ENCODE measurements around the gene STRAP. TPM values are rescaled to one million over a fixed set of nuclear protein-coding genes. Genes with fewer than 3 reads are reported as not detected.
A peak's percentile ranks its signal among the peaks of the same experiment; 100 is the strongest.

The STRAP gene
- total and polyA plus RNA-seq, 5 donors = 102 to 127 (median 109) TPM

DNA sequence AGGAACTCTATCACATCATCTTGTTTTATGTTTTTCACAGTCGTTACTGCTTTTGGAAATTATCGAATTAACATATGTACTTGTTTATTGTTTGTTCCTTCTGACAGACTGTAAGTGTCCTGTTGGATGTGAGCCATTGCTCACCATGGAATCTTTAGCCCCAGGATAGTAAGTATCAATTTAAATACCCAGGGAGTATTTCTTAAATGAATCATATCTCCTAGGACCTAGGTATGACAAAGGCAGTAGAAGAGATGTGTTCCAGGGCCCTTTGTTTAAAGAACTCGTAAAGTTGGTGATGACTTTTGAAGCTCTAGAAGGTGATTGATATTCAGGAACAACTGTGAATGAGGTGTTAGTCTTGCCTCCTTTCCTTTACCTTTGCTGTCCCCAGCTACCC is 30.3 kb upstream of the STRAP start:
- DNase-seq (no peak), ATAC-seq (no peak)
- 77% methylated on average over 3 of the region's 3 CpGs for WGBS
- Histone ChIP-seq H3K4me3 (ENCODE audit: low read length) (no peak overlapping the region), H3K4me1 (ENCODE audit: control insufficient read depth, insufficient read depth, low read length) (no peaks in the 10 kb centered on the region), H3K27me3 (ENCODE audit: control insufficient read depth, insufficient read depth) (no peaks in the 10 kb centered on the region), H3K9me3 (ENCODE audit: control insufficient read depth, low read length) (no peaks in the 10 kb centered on the region), H3K27ac (ENCODE audit: low read length) (no peak overlapping the region)
- intact Hi-C loops (cut with DNase I) = loop anchor here in 2 of 4 donors (5.0 to 10.0 kb wide), 2 partner anchors 65 to 577 kb away; partner anchors contain the start of gene EPS8 (in 1 of the 2)

DNA sequence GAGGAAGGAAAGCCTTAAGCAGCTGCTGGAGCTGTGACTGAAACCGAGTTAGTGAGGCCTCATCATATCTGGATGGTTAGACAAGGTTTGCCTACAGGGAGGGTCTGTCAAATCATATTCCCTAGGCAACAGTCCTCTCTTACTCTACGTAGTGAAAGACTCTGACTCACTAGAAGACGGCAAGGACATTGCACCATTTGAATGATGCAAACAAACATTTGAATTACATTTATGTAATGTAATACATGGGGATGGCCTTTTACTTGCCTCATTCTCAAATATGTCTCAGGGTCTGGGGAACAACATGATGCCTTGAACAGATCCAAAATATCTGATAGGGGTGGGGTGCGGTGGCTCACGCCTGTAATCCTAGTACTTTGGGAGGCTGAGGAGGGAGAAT is 29.8 kb upstream of the STRAP start:
- no peak overlapping the region for H3K27ac ChIP-seq (ENCODE audit: low read length)
- no peaks in the 10 kb centered on the region for H3K27me3 ChIP-seq (ENCODE audit: control insufficient read depth, insufficient read depth)
- H3K4me3 ChIP-seq (ENCODE audit: low read length) = no peak overlapping the region
- 86% methylated on average over 5 of the region's 5 CpGs for WGBS
- no peaks in the 10 kb centered on the region for H3K9me3 ChIP-seq (ENCODE audit: control insufficient read depth, low read length)
- DNase-seq = no peak
- H3K4me1 ChIP-seq (ENCODE audit: control insufficient read depth, insufficient read depth, low read length) = no peaks in the 10 kb centered on the region
- intact Hi-C loops (cut with DNase I) = loop anchor here in 2 of 4 donors (5.0 to 10.0 kb wide), 2 partner anchors 65 to 578 kb away; partner anchors contain the start of gene EPS8 (in 1 of the 2)
- ATAC-seq = peak in 1 of 2 donors; percentile 71

DNA sequence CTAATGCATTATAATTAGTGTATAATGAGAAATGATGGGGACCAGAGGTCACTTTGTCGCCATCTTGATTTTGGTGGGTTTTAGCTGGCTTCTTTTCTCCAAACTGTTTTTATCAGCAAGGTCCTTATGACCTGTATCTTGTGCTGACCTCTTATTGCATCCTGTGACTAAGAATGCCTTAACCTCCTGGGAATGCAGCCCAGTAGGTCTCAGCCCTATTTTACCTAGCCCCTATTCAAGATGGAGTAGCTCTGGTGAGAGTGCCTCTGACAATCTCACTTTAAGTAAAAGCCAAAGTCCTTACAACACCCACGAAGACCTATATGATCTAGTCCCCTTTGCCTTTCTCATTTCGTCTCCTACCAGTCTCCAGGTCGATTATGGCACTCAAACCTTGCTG is 28.3 kb upstream of the STRAP start:
- WGBS = 79% methylated on average over 4 of the region's 4 CpGs
- DNase-seq (no peak), ATAC-seq (no peak)
- Histone ChIP-seq H3K9me3 (ENCODE audit: control insufficient read depth, low read length) (no peaks in the 10 kb centered on the region), H3K4me1 (ENCODE audit: control insufficient read depth, insufficient read depth, low read length) (no peaks in the 10 kb centered on the region), H3K27ac (ENCODE audit: low read length) (no peak overlapping the region), H3K27me3 (ENCODE audit: control insufficient read depth, insufficient read depth) (no peaks in the 10 kb centered on the region), H3K4me3 (ENCODE audit: low read length) (no peak overlapping the region)
- intact Hi-C loops (cut with DNase I) = loop anchor here in 2 of 4 donors (5.0 to 10.0 kb wide), 2 partner anchors 67 to 579 kb away; partner anchors contain the start of gene EPS8 (in 1 of the 2)

DNA sequence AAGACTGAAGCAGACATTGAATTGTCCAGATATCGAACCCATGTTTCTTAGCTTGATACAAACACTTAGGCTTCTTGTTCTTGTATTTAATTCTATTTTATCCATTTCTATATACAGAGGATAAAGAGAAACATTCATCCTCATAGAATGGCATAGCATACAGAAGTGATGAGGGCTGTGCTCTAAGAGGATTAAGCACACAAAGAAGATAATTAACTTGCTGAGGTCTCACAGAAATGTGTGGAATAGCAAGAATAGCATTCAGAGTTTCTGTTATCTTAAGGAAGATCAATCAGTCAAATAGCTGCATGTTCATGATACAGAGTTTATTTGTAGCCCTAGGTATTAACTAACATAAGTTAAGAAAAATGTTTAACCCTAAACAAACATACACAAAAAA is 27.3 kb upstream of the STRAP start:
- intact Hi-C loops (cut with DNase I) = loop anchor here in 3 of 4 donors (5.0 to 10.0 kb wide), 4 partner anchors 68 to 580 kb away; partner anchors contain the start of gene EPS8 (in 1 of the 3)
- Histone ChIP-seq H3K9me3 (ENCODE audit: control insufficient read depth, low read length) (no peaks in the 10 kb centered on the region), H3K4me3 (ENCODE audit: low read length) (no peak overlapping the region), H3K27me3 (ENCODE audit: control insufficient read depth, insufficient read depth) (no peaks in the 10 kb centered on the region), H3K27ac (ENCODE audit: low read length) (no peak overlapping the region), H3K4me1 (ENCODE audit: control insufficient read depth, insufficient read depth, low read length) (no peaks in the 10 kb centered on the region)
- ATAC-seq (no peak), DNase-seq (no peak)
- 85% methylated on average over 1 of the region's 1 CpG for WGBS

DNA sequence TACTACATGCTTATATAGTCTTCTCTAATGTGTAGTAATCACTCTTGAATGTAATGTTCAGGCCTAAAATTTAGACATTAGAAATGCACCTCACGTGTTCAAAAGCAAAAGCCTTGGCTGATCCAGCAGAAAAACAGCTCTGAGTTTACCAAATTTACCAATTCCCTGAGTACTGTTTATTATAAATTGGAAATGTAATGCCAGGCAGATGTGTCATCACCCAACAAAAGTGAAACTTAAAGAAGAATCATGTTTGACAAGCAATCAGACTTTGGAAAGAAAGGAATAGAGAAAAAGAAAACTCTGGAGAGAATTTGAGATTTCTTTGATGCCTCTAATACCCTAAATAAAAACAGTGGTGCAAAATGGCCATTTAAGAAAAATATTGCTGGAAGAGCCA is 26.5 kb upstream of the STRAP start:
- Histone ChIP-seq H3K4me1 (ENCODE audit: control insufficient read depth, insufficient read depth, low read length) (no peaks in the 10 kb centered on the region), H3K9me3 (ENCODE audit: control insufficient read depth, low read length) (no peaks in the 10 kb centered on the region), H3K27me3 (ENCODE audit: control insufficient read depth, insufficient read depth) (no peaks in the 10 kb centered on the region), H3K27ac (ENCODE audit: low read length) (no peak overlapping the region), H3K4me3 (ENCODE audit: low read length) (no peak overlapping the region)
- WGBS = 71% methylated on average over 1 of the region's 1 CpG
- DNase-seq (no peak), ATAC-seq (no peak)
- intact Hi-C loops (cut with DNase I) = loop anchor here (2.0 to 10.0 kb wide), 4 partner anchors 263 to 581 kb away; no protein-coding TSS in a partner anchor

DNA sequence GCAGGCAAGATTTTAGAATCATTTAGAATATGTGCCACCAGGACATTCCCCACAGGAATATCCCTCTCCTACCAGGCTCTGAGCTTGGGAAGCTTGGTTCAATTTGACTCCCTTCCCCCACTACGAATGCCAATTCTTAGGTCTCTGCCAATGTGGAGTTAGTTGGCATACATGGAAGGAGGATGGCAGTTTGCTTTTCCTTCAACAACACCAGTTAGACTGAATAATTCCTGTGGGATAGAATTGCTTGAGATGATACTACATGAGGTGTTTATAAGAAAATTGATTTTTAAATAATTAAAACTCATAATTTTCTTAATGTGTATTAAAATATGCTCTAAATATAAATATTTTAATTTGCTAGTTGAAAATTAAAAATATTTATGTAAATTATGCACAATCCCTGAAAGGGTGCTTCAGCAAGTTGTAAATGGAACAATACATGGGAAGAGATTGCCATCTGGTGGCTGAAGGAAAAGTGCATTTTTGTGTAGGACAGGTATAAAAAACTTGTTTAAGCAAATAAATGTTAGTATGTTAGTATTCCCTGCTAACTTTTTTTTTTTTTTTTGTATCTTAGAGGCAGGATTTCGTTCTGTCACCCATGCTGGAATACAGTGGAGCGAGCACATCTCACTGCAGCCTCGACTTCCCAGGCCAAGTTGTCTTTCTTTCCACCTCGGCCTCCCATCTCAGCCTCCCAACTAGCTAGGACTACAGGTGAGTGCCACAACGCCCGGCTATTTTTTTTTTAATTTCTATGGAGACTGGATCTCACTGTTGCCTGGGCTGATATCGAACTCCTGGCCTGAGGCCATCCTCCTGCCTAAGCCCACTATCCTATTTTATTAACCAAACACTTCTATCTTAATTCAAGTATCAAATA is 25.8 kb upstream of the STRAP start:
- H3K4me3 ChIP-seq (ENCODE audit: low read length) = no peak overlapping the region
- WGBS = 35% methylated on average over 8 of the region's 8 CpGs

DNA sequence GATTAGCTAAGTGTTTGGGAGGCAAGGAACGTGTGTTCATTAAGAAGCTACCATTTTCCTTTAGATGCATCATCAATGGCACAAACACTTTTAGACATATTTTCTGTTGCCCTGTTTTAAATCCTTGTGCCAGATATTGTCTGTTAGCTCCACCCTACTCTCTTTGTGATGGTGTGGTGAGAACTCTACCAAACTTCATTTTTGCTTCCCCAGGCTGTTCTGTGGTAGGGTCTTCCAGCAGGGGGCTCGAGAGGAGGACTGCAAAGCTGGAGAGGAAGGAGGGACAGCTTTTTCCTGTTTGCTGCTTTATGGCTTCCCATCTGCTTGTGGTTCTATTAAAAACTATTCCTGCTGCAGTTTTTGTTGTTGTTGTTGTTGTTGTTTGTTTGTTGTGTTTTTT is 23.8 kb upstream of the STRAP start:
- H3K27ac ChIP-seq (ENCODE audit: low read length) = no peak overlapping the region
- H3K4me1 ChIP-seq (ENCODE audit: control insufficient read depth, insufficient read depth, low read length) = no peaks in the 10 kb centered on the region
- intact Hi-C loops (cut with DNase I) = loop anchor here in 3 of 4 donors (2.0 to 10.0 kb wide), 4 partner anchors 266 to 584 kb away; no protein-coding TSS in a partner anchor
- 49% methylated on average over 2 of the region's 2 CpGs for WGBS
- H3K9me3 ChIP-seq (ENCODE audit: control insufficient read depth, low read length) = no peaks in the 10 kb centered on the region
- no peak for ATAC-seq
- no peak overlapping the region for H3K4me3 ChIP-seq (ENCODE audit: low read length)
- H3K27me3 ChIP-seq (ENCODE audit: control insufficient read depth, insufficient read depth) = no peaks in the 10 kb centered on the region
- no peak for DNase-seq

More for the DNA sequence above, 25.8 kb upstream of the STRAP start:
- DNase-seq (no peak), ATAC-seq (peak; percentile 66 to 68)
- Histone ChIP-seq H3K9me3 (ENCODE audit: control insufficient read depth, low read length) (no peaks in the 10 kb centered on the region), H3K27me3 (ENCODE audit: control insufficient read depth, insufficient read depth) (no peaks in the 10 kb centered on the region), H3K4me1 (ENCODE audit: control insufficient read depth, insufficient read depth, low read length) (no peaks in the 10 kb centered on the region), H3K27ac (ENCODE audit: low read length) (no peak overlapping the region)
- intact Hi-C loops (cut with DNase I) = loop anchor here (2.0 to 10.0 kb wide), 4 partner anchors 264 to 582 kb away; no protein-coding TSS in a partner anchor

DNA sequence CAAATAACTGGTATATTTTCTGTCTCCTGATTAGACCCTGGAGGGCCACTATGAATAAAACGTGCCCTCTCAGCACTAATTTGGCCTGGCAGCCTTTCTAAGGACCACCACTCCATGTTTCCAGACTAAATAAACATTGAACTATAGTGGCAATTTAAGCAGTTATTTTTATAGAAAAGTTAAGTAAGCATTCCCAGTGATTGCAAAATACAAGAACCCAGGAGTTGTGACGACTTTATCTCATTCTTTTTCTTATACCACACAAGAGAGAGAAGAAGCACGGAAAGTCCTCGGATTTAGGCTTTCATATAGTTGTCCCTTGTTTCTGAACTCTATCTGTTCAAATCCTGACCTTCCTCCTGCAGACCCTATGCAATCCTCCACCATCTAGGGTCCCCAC is 23.1 kb upstream of the STRAP start:
- WGBS = 70% methylated on average over 4 of the region's 4 CpGs
- intact Hi-C loops (cut with DNase I) = loop anchor here in 3 of 4 donors (2.0 to 10.0 kb wide), 4 partner anchors 267 to 584 kb away; no protein-coding TSS in a partner anchor

DNA sequence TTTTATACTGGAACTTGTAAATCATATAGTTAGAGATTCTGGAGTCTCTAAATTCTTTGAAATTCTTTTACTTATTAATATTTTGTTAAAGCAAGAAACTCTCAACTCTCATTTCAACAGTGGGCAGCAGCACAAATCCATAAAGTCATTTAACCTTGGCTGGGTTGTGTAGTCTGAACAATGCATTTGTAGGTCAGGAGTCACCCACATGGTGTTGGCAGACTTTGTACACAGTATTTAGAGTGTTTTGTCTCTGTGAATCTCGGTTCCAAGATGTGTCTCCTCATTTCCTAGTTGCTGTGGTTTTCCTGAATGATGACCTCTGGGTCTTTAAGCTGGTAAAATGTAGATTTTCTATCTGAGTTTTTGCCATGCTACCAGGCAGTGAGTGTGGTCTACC is 20.8 kb upstream of the STRAP start:
- H3K9me3 ChIP-seq (ENCODE audit: control insufficient read depth, low read length) = no peaks in the 10 kb centered on the region
- H3K27me3 ChIP-seq (ENCODE audit: control insufficient read depth, insufficient read depth) = no peaks in the 10 kb centered on the region
- DNase-seq (no peak), ATAC-seq (no peak)
- no peak overlapping the region for H3K27ac ChIP-seq (ENCODE audit: low read length)
- H3K4me1 ChIP-seq (ENCODE audit: control insufficient read depth, insufficient read depth, low read length) = no peaks in the 10 kb centered on the region
- no peak overlapping the region for H3K4me3 ChIP-seq (ENCODE audit: low read length)
- 39% methylated on average over 1 of the region's 1 CpG for WGBS
- intact Hi-C loops (cut with DNase I) = no loop called here

More for the DNA sequence above, 23.1 kb upstream of the STRAP start:
- Histone ChIP-seq H3K4me3 (ENCODE audit: low read length) (no peak overlapping the region), H3K27ac (ENCODE audit: low read length) (no peak overlapping the region), H3K4me1 (ENCODE audit: control insufficient read depth, insufficient read depth, low read length) (no peaks in the 10 kb centered on the region), H3K27me3 (ENCODE audit: control insufficient read depth, insufficient read depth) (no peaks in the 10 kb centered on the region), H3K9me3 (ENCODE audit: control insufficient read depth, low read length) (no peaks in the 10 kb centered on the region)
- ATAC-seq = no peak
- no peak for DNase-seq

DNA sequence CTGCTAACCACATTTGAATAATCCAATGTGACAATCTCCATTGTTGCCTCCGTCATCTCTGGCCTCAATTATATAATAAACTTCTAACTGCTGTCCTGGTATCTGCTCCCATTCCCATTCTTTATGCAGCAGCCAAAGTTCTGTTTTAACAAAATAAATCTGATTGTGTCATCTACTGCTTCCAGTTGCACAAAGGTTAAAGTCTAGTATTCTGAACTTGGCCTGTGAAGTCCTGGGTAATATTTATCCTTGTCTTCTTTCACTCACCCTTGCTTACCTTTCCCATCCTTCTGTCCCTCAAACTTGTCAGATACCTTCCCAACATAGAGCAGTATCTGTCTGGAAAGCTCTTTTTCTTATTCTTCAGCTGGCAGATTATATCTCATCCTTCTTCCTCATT is 19.3 kb upstream of the STRAP start:
- 89% methylated on average over 1 of the region's 1 CpG for WGBS
- ATAC-seq (no peak), DNase-seq (no peak)
- H3K9me3 ChIP-seq (ENCODE audit: control insufficient read depth, low read length) = no peaks in the 10 kb centered on the region
- H3K4me3 ChIP-seq (ENCODE audit: low read length) = no peak overlapping the region
- no peaks in the 10 kb centered on the region for H3K4me1 ChIP-seq (ENCODE audit: control insufficient read depth, insufficient read depth, low read length)
- H3K27ac ChIP-seq (ENCODE audit: low read length) = no peak overlapping the region
- H3K27me3 ChIP-seq (ENCODE audit: control insufficient read depth, insufficient read depth) = no peaks in the 10 kb centered on the region
- intact Hi-C loops (cut with DNase I) = no loop called here

DNA sequence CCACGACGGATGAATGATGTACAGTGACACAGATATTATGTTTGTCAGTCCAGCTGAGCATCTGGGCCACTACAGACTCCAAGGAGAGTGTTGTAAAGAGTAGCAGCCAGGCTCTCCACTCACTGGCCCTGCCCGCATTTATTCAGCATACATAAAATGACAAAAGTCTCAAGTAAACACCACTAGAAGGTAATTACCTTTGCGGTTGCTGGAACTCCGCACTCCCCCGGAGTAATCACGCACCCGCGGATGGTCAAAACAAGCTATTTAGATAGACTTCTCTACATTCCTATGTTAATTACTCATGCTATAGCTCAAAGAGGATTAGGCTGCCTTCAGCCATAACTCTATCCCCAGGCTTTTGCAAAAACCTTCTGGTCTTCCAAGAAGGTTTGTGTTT is 18.8 kb upstream of the STRAP start:
- H3K9me3 ChIP-seq (ENCODE audit: control insufficient read depth, low read length) = no peaks in the 10 kb centered on the region
- no peak for DNase-seq
- intact Hi-C loops (cut with DNase I) = no loop called here
- H3K27me3 ChIP-seq (ENCODE audit: control insufficient read depth, insufficient read depth) = no peaks in the 10 kb centered on the region
- 70% methylated on average over 9 of the region's 9 CpGs for WGBS
- H3K4me1 ChIP-seq (ENCODE audit: control insufficient read depth, insufficient read depth, low read length) = no peaks in the 10 kb centered on the region
- no peak for ATAC-seq
- H3K27ac ChIP-seq (ENCODE audit: low read length) = no peak overlapping the region
- no peak overlapping the region for H3K4me3 ChIP-seq (ENCODE audit: low read length)

Data from right cardiac atrium (tissue), 5 donors.